ENCODE measurements around the gene ANKRD65. TPM values are rescaled to one million over a fixed set of nuclear protein-coding genes. Genes with fewer than 3 reads are reported as not detected.

The ANKRD65 gene
- polyA plus RNA-seq, 4 donors, result 1.6 to 23.4 (median 9.1) TPM

DNA sequence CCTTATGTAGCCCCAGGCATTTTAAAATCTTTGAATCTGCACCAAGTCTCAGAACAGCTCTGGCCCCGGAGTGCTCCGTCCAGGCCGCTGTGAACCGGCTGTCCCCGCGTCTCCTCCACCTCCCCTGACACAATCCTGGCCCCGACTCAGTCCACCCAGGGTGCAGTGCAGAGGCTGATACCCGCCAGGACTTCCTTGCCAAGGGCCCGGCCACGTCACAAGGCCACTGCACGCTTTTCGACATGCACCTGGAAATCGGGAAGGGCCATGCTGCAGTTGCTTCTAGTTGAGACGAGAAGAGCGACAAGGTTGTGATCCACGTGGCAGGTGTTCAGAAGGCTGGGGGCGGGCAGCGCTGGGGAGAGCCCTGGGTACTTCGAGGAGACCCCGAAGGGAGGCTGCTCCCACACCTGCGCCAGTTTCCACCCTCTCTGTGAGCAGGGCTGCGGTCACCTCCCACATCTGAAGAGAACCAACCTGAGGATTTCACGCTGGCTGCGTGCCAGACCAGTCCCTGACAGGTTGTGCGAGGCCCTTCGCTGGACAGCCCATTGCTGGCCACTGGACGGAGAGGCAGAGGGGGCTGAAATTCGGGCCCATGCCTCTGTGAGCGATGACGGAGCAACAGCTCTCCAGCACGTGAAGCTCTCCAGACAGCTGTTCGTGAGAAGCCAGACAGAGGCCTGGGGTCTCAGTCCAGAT lies 21.1 kb upstream of the ANKRD65 start:
- DNase-seq (ENCODE audit: low read depth in 4 of 4, low spot score in 3 of 4), result no peak

DNA sequence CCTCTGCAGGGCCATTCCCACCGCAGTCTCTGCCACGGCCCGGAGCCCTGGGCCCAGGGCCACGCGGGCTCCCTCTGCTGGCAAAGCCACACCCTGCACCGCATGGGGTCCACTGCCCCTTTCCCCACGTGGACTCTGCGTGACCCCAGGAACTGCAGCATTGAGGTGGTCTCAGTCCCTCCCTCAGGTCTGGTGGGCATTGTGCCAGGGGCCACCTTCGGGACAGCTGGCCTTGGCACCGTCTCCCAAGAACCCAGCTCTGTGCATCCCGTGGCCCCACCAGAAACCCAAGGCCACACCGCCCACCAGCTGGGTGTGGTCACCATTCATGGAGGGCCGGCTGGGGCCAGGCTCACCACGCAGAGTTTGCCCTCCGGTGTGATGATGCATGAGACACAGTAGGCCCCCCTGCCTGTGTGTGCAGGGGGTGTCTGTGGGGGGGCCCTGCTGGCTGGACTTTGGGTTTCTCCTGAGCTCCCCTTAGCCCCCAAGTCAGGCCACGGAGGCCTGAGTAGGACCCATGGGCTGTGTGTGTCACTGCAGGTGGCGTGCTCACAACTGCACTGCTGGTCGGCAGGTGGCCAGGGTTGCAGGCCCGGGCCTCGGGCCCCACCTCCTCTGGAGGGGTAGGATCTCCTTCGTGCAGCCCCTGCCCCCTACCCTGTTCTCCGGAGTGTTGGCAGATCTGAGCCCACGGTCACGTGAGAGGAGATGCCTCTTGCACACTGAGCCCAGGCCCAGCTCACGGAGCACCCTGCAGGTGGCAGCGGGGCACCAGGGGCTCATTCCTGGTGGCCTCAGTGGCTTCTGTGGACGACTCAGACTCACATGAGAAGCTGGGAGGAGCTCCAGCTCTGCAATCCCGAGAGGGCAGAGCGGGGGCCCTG lies 20.2 kb upstream of the ANKRD65 start:
- DNase-seq (ENCODE audit: low read depth in 4 of 4, low spot score in 3 of 4), result no peak

DNA sequence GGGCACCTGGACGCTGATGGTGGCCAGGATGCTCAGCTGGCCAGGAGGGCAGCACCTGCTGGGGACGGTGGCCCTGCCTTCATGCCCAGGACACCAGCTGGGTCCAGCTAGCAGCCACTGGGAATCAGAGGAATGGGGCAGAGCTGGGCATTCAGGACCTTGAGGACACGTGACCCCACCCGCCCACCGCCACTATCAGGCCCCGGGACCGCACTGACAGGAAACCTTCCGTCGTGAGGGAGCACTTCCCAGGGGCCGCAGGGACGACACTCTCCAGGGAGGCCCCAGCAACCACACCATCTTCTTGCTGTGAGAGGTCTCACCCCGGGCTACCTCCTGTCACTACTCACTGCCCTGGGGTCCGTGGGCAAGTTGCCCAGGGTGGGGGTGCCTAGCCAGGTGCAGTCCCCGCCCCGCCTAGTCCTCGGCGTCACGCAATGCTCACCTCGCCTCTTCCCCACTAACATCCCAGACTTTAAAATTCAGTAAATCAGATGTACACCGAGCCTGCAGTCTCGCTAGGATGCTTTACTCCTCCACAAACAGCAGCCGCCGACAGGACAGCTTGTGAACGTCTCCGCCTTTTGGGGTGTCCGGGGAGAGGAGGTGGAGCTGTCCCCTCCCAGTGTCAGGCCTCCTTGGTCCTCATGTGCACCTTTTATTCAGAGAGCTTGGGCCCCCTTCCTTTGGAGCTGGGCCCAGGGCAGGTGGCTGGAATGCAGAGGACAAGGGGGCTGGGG lies 19.4 kb upstream of the ANKRD65 start:
- DNase-seq (ENCODE audit: low read depth in 4 of 4, low spot score in 3 of 4), result no peak

DNA sequence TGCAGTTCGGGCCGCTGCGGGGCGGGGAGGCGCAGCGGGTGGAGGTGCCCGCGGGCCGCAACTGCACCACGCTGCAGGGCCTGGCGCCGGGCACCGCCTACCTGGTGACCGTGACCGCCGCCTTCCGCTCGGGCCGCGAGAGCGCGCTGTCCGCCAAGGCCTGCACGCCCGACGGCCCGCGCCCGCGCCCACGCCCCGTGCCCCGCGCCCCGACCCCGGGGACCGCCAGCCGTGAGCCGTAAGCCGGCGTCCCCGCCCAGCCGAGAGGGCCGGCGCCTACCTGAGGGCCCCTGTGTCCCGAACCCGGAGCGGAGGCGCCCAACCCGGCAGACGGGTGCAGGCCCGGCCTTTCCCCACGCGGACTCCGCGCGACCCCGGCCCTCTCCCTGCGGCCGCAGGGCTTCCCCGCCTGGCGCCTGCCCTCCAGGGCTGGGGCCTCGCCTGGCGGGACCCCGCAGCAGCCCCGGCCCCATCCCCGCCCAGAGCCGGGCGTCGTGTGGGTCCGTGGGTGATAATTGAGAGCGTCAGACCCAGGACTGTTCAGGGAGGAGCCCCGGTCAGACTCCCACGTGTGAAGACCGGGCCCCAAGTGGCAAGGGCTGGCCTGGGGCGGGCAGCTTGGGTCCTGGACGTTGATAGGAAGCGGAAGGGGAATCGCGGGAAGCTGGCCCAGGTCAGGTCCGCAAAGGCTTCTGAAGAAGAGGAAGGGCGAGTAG lies 18.6 kb upstream of the ANKRD65 start:
- no peak for DNase-seq (ENCODE audit: low read depth in 4 of 4, low spot score in 3 of 4)

DNA sequence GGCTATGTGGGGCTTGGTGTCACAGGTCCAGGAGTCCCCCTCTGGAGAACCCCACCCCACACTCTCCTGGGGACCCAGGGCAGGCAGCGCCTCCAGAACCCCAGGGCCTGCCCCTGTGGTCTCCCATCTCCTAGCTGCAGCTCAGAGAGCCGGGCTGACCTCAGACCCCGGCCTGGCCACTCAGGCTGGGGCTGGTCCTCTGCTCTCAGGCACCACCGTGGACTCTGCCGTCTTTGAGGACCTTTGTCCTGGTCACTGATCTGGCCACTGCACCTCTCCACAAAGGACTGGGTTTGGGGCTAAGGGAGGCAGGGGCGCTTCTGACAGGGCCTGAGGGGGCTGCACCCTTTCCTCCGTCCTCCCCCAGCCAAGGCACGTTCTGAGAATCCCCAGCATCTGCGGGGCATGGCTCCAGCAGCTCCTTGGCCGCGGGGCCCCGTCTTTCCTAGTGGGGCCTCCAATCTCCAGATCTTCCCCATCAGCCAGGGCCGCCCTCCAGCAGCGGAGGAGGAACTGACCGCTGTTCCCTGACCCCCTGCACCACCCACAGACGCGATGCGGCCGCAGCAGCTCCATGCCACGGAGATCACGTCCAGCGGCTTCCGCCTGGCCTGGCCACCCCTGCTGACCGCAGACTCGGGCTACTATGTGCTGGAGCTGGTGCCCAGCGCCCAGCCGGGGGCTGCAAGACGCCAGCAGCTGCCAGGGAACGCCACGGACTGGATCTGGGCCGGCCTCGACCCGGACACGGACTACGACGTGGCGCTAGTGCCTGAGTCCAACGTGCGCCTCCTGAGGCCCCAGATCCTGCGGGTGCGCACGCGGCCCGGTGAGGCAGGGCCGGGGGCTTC lies 17.7 kb upstream of the ANKRD65 start:
- DNase-seq (ENCODE audit: low read depth in 4 of 4, low spot score in 3 of 4), result no peak

DNA sequence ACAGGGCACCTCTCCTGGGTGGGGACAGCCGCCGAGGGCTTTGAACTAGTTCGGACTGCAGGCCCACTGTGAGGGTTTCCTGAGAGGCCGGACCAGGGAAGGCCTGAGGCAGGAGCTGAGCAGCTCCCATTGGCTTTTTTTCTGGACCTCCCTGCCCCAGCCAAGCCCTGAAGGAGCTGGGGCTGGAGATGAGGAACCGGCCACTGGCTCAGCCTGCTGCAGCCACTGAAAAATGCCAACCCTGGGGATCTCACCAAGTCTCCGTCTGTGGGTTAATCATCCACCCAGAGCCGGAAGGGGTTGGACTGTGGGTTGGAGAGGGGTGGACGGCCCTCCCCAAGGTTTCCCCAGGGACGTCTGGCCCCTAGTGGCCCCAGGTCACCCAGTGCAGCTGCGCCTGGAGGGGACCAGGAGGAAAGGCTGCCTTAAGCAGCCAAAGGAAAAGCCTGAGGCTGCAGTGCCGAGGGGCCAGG lies 16.9 kb upstream of the ANKRD65 start:
- no peak for DNase-seq (ENCODE audit: low read depth in 4 of 4, low spot score in 3 of 4)

DNA sequence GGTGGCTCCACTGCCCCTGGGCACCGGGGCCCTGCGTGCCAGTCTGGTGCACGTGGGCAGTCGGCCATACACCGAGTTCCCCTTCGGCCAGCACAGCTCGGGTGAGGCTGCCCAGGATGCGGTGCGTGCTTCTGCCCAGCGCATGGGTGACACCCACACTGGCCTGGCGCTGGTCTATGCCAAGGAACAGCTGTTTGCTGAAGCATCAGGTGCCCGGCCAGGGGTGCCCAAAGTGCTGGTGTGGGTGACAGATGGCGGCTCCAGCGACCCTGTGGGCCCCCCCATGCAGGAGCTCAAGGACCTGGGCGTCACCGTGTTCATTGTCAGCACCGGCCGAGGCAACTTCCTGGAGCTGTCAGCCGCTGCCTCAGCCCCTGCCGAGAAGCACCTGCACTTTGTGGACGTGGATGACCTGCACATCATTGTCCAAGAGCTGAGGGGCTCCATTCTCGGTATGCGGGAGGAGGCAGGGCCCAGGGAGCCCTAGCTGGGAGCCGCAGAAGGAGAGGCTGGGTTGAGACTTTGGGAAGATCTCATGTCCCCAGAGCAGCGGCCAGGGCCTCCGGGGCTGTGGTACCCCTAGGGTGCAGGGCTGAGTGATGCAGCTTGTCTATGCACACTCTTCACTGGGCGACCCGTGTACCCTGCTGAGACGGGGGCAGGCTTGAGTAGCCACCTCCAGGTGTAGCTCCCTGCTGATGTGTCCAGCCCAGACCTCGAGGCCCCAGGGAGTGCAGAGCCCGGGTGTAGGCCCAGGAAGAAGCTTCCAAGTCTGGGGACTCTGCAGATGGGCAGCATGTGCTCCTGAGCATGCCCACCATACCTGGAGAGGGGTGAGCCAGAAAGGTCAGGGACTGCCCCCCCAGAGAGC lies 16.2 kb upstream of the ANKRD65 start:
- DNase-seq (ENCODE audit: low read depth in 4 of 4, low spot score in 3 of 4), result no peak

DNA sequence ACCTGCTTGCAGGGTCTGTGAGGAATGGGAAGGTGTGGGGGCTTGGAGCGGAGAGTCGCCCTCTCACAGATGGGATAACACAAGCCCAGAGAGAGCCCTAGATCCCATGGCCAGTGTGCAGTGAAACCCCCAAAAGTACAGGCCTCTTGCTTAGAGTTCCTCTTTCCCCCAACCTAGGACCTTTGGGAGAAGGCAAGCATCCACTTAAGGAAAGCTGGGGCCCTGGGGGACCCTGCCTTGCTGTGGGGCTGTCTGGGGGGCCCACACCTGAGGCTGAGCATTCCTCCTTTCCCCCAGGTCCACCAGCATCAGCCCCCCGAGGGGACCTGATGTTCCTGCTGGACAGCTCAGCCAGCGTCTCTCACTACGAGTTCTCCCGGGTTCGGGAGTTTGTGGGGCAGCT lies 15.6 kb upstream of the ANKRD65 start:
- DNase-seq (ENCODE audit: low read depth in 4 of 4, low spot score in 3 of 4), result no peak

DNA sequence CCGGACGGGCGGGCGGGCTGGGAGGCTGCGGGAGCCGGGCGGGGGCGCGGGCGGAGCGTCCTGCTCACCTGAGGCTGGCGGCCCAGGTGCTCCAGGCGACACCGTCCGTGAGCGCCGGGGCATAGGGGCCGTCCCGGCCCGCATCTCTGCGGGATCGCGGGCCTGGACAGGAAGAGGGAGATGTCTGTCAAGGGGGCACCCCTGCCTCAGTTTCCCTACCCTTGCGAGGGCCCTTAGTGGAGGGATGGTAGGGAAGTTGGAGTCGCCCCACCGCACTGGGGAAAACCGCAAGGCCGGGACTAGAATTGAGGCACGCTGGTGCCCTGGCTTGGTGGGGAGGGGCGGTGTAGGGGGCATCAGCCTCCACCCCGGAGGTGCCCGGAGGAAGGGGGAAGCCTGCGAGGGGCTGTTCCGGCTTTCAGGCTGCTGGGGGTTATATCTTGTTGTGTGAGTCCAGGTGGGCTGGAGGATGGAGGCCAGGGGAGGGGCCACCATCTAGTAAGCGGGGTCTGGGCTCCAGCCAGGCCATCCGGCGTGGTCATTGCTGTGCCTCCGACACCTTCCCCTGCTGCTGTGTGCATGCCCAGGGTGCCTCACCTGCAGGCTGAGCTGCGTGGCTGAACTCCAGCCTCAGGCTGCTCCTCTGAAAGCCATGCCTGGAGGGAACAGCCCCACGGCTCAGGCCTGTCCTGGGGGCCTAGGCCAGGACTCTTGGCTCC lies 15.0 kb upstream of the ANKRD65 start:
- no peak for DNase-seq (ENCODE audit: low read depth in 4 of 4, low spot score in 3 of 4)

DNA sequence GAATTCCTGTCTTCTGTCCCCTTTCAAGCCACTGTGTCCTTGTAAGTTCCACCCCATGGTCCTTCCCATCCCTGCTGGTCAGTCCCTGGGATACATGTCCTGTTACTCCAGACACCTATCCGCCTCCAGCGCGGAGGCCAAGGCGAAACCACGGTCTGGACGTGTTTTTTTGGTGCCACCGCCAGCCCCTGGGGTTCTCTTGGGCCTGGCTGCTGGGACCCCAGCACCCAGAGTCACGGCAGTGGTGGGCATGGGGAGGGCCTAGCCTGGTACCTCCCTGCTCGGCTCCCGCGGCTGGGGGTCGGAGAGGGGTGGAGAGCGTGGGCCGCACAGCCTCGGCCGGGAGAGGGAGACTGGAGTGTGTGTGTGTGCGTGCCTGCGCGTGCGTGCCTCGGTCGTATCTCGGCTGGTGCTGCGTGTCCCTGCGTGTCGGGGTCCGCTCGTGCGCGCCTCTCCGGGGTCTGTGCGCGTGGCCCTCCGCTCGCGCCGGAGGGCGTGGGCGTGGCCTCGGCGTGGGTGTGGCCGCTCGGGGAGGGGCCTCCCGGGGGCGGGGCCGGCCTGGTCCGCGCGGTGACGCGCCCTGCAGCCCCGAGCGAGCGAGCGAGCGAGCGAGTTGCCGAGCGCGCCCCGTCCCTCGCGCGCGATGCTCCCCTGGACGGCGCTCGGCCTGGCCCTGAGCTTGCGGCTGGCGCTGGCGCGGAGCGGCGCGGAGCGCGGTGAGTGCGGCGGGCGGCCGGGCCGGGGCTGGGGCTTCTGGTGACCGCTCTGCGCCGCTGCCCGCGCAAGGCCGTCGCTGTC lies 14.2 kb upstream of the ANKRD65 start, which contains the start of gene VWA1:
TSS of gene VWA1 (plus strand) at position 585 of the 798 bp plus-strand sequence. CDS start at position 644, 59 bp downstream.
- no peak for DNase-seq (ENCODE audit: low read depth in 4 of 4, low spot score in 3 of 4)

DNA sequence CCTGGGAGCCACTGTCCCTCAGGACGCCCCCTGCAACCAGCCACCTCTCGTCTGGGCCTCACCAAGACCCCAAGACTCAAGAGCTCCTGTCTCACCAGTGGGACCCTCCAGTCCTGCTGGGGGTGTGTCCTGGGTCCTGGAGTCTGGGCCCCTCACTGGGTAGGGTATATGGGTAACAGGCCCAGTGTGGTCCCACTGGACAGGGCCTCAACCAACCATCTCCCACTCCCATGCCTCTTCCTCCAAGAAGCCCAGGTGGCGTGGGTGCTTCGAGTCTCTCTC lies 13.7 kb upstream of the ANKRD65 start:
- no peak for DNase-seq (ENCODE audit: low read depth in 4 of 4, low spot score in 3 of 4)

DNA sequence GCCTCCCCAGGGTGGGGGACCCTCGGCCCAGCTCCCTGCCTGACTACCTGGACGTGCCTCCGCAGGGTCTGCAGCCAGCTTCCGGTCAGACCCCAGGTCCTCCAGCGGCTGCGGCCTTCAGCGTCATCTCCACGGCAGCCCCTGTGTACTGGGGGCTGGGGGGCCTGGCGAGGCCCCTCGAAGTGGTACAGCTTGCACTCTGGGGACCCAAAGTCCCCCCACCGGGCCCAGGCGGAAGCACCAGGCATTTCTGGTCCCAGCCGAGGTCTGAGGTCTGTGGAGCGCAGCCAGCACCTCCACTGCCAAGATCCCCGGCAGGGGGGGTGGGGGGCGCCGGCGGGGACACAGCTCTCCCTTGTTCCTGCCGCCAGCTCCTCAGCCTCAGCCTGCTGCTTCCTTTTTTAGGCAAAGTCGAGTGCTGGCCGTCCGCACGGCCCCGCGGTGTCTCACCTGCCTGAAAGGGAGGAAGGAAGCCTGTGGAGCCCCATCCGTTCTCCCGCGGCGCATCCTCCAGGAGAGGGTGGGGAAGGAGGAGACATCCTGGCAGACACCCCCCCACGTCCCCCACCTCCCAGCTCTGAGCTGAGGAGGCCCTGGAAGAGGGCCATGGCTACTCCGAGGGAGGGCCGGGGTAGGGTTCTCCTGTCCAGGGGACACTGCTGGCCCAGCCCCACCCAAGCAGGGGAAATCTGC lies 13.2 kb upstream of the ANKRD65 start:
- no peak for DNase-seq (ENCODE audit: low read depth in 4 of 4, low spot score in 3 of 4)

DNA sequence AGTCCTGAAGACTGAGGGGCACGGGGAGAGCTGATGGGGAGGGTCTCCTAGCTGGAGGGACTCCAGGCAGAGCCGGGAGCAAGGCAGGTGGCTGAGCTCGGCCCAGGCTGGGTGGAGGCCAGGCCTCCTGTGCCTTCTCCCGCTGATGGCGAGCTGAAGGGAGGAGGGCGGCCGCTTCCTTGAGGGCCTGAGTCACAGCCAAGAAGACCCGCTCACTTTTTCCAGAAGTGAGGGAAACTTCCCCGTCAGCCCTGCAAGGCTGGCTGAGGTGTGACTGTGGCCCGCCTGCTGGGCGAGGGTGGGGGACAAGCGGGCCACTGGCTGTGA lies 12.7 kb upstream of the ANKRD65 start:
- DNase-seq (ENCODE audit: low read depth in 4 of 4, low spot score in 3 of 4), result no peak

DNA sequence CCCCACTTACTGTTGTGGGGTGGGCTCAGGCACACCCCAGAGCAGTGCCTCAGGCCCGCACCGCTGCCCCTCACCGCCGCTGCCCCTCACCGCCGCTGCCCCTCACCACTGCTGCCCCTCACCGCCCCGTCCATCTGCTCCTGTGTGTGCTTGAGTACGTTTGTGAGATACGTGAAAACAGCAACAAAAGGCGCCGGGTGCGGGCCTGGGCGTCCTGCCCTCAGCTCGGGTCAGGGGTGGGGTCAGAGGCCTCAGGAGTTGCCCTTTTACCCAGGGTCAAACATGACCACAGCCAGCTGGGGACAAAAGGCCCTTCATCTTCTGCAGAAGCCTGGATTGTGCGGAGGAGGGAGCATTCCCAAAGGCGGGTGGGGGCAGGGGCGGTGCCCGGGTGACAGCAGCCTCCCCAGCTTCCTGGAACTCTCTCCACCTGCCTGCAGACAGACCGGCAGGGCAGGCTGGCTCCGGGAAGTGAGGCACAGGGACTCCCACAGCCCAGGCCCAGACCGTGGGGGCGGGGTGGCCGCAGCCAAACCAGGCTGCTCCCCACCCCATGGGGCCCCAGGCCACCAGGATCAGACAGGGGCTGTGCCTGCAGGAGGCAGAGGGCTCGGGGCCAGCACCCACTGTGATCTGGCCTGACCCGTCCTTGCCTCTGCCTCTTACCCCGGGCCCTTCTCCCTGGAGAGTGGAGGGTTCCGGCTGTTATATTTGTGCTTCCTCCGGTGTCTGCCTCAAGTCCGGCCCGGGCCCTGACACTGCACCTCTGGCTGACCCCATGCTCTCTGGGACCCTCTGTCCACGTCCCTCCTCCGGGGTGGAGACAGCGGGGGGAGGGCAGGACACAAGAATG lies 12.1 kb upstream of the ANKRD65 start:
- no peak for DNase-seq (ENCODE audit: low read depth in 4 of 4, low spot score in 3 of 4)

DNA sequence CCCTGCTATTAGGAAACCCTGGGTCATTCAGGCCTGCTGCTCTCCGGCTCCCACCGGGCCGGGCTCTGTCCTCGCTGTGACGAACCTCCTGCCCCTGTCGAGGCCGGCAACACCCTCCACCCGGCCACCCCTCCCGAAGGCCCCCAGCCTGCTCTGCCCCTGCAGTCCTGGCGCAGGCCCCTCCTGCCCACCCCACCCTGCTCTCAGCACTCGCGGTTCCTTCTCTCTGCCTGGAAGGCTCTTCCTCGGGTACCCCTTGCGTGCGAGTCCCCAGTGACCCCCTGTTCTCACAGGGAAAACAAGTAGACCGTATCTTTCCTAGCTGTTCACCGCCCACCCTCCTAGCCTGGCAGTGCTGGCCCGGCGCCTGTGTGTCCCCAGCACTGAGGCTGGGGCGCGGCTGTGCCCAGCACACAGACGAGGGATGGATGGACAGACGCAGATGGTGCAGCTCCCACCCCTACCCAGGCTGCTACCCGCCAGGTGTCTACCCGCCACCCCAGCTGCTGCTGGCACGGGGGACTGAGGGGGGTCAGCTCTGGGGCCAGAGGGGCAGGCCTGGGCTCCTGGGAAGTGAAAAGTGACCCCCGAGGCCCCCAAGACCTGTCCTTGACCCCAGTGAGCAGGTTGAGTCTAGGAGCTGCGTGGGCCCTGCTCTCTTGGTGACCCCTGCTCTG lies 11.3 kb upstream of the ANKRD65 start:
- DNase-seq (ENCODE audit: low read depth in 4 of 4, low spot score in 3 of 4), result no peak

Measured in left renal pelvis (tissue), 4 donors.